Lung microvascular endothelial cell (primary cell): Measurements from ENCODE around the gene RNF38. TPM values are rescaled to one million over a fixed set of nuclear protein-coding genes. Genes with fewer than 3 reads are reported as not detected.
"Not testable (repeated sequence)": the region's sequence is repeated elsewhere in the genome, so short reads cannot be mapped to it uniquely, and the experiment has no call there.

Source experiments
- DNase-seq, 2 donors: peaks; one replicate each; pipeline versions ENCODE4 v3.0.0 to v3.0.0-alpha.2; 2010; ENCODE audit warnings: low read depth in 2 of 2
- total RNA-seq: library from RNA; depleted of rRNA; stranded (reverse); fragments of >200 nt; gene quantifications from 2 replicates; pipeline ENCODE4 v1.2.1, GENCODE V29; 2014

The RNF38 gene
- 17.2 and 21.0 TPM in 2 replicates for total RNA-seq

- no peak for DNase-seq
These were observed at the start of gene RNF38 for GRCh38 chr9:36399980-36400331. RNF38 (minus strand) TSS chr9:36400269; CDS start chr9:36400108, 161 bp downstream.

GRCh38 chr9:36448555-36448954, 48.5 kb upstream of the RNF38 start:
- DNase-seq, result not testable (repeated sequence)

GRCh38 chr9:36448017-36448416, 47.9 kb upstream of the RNF38 start:
- DNase-seq, result no peak

- DNase-seq, result not testable (repeated sequence)
These were observed 46.6 kb upstream of the RNF38 start for GRCh38 chr9:36446678-36447077.

- no peak for DNase-seq
These were observed 45.8 kb upstream of the RNF38 start for GRCh38 chr9:36445800-36446361.

- DNase-seq, result no peak
These were observed 44.1 kb upstream of the RNF38 start for GRCh38 chr9:36444203-36444602.

- peak in 1 of 2 donors; percentile 33 for DNase-seq
These were observed 43.5 kb upstream of the RNF38 start for GRCh38 chr9:36443581-36443980.

- DNase-seq, result no peak
These were observed 42.6 kb upstream of the RNF38 start for GRCh38 chr9:36442710-36443109.

GRCh38 chr9:36441966-36442365, 41.9 kb upstream of the RNF38 start:
- DNase-seq, result peak; percentile 11 to 37

- DNase-seq, result no peak
These were observed 38.6 kb upstream of the RNF38 start for GRCh38 chr9:36438536-36439236.

GRCh38 chr9:36437790-36438189, 37.7 kb upstream of the RNF38 start:
- DNase-seq, result no peak

- peak in 1 of 2 donors; percentile 58 for DNase-seq
These were observed 36.8 kb upstream of the RNF38 start for GRCh38 chr9:36436909-36437308.

- DNase-seq, result no peak
These were observed 33.3 kb upstream of the RNF38 start for GRCh38 chr9:36433386-36433785.

- DNase-seq, result no peak
These were observed 31.0 kb upstream of the RNF38 start for GRCh38 chr9:36431078-36431477.

- peak in 1 of 2 donors; percentile 6 for DNase-seq
These were observed 26.9 kb upstream of the RNF38 start for GRCh38 chr9:36426945-36427344.

GRCh38 chr9:36426348-36426747, 26.3 kb upstream of the RNF38 start:
- no peak for DNase-seq

- no peak for DNase-seq
These were observed 24.4 kb upstream of the RNF38 start for GRCh38 chr9:36424289-36425055.

GRCh38 chr9:36423206-36423605, 23.1 kb upstream of the RNF38 start:
- DNase-seq, result no peak

GRCh38 chr9:36416890-36417289, 16.8 kb upstream of the RNF38 start:
- no peak for DNase-seq

GRCh38 chr9:36415822-36416525, 15.9 kb upstream of the RNF38 start:
- DNase-seq, result no peak

- not testable (repeated sequence) for DNase-seq
These were observed 11.3 kb upstream of the RNF38 start for GRCh38 chr9:36411410-36411809.

GRCh38 chr9:36409076-36409475, 9.0 kb upstream of the RNF38 start:
- DNase-seq, result not testable (repeated sequence)
